Spleen (tissue), 13 donors: ENCODE measurements around the gene CHD8. TPM values are rescaled to one million over a fixed set of nuclear protein-coding genes. Genes with fewer than 3 reads are reported as not detected.
A peak's percentile ranks its signal among the peaks of the same experiment; 100 is the strongest.

Source experiments
- DNase-seq: peaks from one replicate; pipeline ENCODE4 v3.0.0-alpha.2; 2020
- H3K27ac ChIP-seq, 8 donors: fragments of 200-600 bp; sonication (generic) in 7 of 8; 1 replicate in 4 of 8; 2 replicates in 4 of 8; pipeline versions ENCODE4 v1.5.0 to v1.8.0; 2016 to 2021; ENCODE audit warnings: inconsistent platforms in 4 of 8, mild to moderate bottlenecking in 4 of 8, moderate library complexity in 1 of 8
- H3K27me3 ChIP-seq, 7 donors: fragments of 200-600 bp; sonication (generic) in 6 of 7; replicated peaks in 1 of 7; 1 replicate in 4 of 7; 2 replicates in 3 of 7; pipeline versions ENCODE4 v1.5.0 to v1.8.0; 2016 to 2021; ENCODE audit warnings: inconsistent platforms in 3 of 7, mild to moderate bottlenecking in 1 of 7
- H3K36me3 ChIP-seq, 6 donors: fragments of 200-600 bp; sonication (generic) in 5 of 6; 1 replicate in 4 of 6; 2 replicates in 2 of 6; pipeline versions ENCODE4 v1.5.0 to v1.8.0; 2016 to 2021; ENCODE audit warnings: inconsistent platforms in 2 of 6
- H3K4me1 ChIP-seq, 6 donors: fragments of 200-600 bp; sonication (generic) in 5 of 6; 1 replicate in 3 of 6; 2 replicates in 3 of 6; pipeline versions ENCODE4 v1.5.0 to v1.8.0; 2016 to 2021; ENCODE audit warnings: inconsistent platforms in 3 of 6
- H3K4me3 ChIP-seq, 8 donors: fragments of 200-600 bp; sonication (generic) in 7 of 8; 1 replicate in 4 of 8; 2 replicates in 4 of 8; pipeline versions ENCODE4 v1.5.0 to v1.8.0; 2016 to 2021; ENCODE audit warnings: inconsistent platforms in 4 of 8, mild to moderate bottlenecking in 4 of 8, moderate library complexity in 2 of 8
- H3K9me3 ChIP-seq, 8 donors: fragments of 200-600 bp; sonication (generic) in 7 of 8; 1 replicate in 4 of 8; 2 replicates in 4 of 8; pipeline versions ENCODE4 v1.5.0 to v1.8.0; 2016 to 2021; ENCODE audit warnings: inconsistent platforms in 4 of 8
- CTCF ChIP-seq, 11 experiments: fragments of 200-600 bp in 7 of 11; fragments of 450-650 bp in 4 of 11; sonication (generic) in 4 of 11; IDR thresholded peaks in 8 of 11; conservative IDR thresholded peaks in 3 of 11; 1 replicate in 7 of 11; 2 replicates in 4 of 11; pipeline versions ENCODE4 v1.4.0 to v1.8.0; 2016 to 2021; ENCODE audit warnings: antibody characterized with exemption in 11 of 11, inconsistent platforms in 4 of 11, mild to moderate bottlenecking in 1 of 11
- POLR2A ChIP-seq, 3 donors: fragments of 450-650 bp; IDR thresholded peaks; one replicate each; pipeline ENCODE4 v1.5.1; 2017; ENCODE audit warnings: antibody characterized with exemption in 3 of 3, mild to moderate bottlenecking in 1 of 3
- POLR2AphosphoS5 ChIP-seq, 3 donors: sonication (generic); formaldehyde crosslinking; IDR thresholded peaks; one replicate each; pipeline ENCODE4 v1.5.1; 2017; ENCODE audit warnings: antibody characterized with exemption in 3 of 3
- WGBS, 5 donors: extraction: QIAGEN DNeasy Blood & Tissue Kit in 3 of 5; methylation state at CpG; one replicate each; pipeline versions ENCODE4 v1.1.5 to v1.1.7; 2013 to 2018; 5-methylcytosine and 5-hydroxymethylcytosine counted together
- intact Hi-C: fragments of 100-400 bp; cut with DNase I; formaldehyde crosslinking; loops from one replicate; pipeline ENCODE4 v1.15.0; 2023; ENCODE audit warnings: low total_unique reads
- long read RNA-seq, 2 donors: transcript quantifications; one replicate each; lab custom pipeline, GENCODE V29; 2026
- polyA plus RNA-seq, 3 donors: library from polyadenylated mRNA; stranded (reverse); fragments of 200-250 nt; gene quantifications; one replicate each; pipeline ENCODE4 v1.2.1, GENCODE V29; 2013
- total RNA-seq, 7 donors: library from RNA; depleted of rRNA in 3 of 7; stranded (reverse); fragments of >200 nt in 3 of 7; fragmentation: NEBNext Ultra II Directional in 4 of 7; extraction: Animal tissue kit (Norgen Biotek cat#: 25700) in 4 of 7; gene quantifications; one replicate each; pipeline versions ENCODE4 v1.1.0 to v1.2.1, GENCODE V29; 2016 to 2021
- donor health status: healthy with polysubstance abuse.
- donor health status: DM: no; HTN: no; CAD: no; lungs with moderate emphysema.
- donor health status: DM: no; HTN: no; CAD: no.
- donor health status: Bipolar disorder and iron deficiency.
- donor health status: healthy.
- donor health status: DM: no; HTN: no; CAD: no.
- donor health status: DM: yes; HTN: yes; CAD: no.

The CHD8 gene, protein sequence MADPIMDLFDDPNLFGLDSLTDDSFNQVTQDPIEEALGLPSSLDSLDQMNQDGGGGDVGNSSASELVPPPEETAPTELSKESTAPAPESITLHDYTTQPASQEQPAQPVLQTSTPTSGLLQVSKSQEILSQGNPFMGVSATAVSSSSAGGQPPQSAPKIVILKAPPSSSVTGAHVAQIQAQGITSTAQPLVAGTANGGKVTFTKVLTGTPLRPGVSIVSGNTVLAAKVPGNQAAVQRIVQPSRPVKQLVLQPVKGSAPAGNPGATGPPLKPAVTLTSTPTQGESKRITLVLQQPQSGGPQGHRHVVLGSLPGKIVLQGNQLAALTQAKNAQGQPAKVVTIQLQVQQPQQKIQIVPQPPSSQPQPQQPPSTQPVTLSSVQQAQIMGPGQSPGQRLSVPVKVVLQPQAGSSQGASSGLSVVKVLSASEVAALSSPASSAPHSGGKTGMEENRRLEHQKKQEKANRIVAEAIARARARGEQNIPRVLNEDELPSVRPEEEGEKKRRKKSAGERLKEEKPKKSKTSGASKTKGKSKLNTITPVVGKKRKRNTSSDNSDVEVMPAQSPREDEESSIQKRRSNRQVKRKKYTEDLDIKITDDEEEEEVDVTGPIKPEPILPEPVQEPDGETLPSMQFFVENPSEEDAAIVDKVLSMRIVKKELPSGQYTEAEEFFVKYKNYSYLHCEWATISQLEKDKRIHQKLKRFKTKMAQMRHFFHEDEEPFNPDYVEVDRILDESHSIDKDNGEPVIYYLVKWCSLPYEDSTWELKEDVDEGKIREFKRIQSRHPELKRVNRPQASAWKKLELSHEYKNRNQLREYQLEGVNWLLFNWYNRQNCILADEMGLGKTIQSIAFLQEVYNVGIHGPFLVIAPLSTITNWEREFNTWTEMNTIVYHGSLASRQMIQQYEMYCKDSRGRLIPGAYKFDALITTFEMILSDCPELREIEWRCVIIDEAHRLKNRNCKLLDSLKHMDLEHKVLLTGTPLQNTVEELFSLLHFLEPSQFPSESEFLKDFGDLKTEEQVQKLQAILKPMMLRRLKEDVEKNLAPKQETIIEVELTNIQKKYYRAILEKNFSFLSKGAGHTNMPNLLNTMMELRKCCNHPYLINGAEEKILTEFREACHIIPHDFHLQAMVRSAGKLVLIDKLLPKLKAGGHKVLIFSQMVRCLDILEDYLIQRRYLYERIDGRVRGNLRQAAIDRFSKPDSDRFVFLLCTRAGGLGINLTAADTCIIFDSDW (N-terminal part only)
- total RNA-seq: 10 to 100 TPM; 83.9 to 99.4 (median 90.8) TPM
- polyA plus RNA-seq: 10 to 100 TPM; 23.8 to 38.2 (median 30.5) TPM
- long read RNA-seq, donor 1, transcript CHD8-214 (1 exons, 1,146 nt): major isoform, 14 of 15 reads
- long read RNA-seq, donor 1, partial matches to known transcripts: 0 of 15 reads
- long read RNA-seq, donor 1, other reads (novel, unspliced or antisense): 0 of 15 reads
- long read RNA-seq, donor 2, full-length matches to known transcripts: 11 of 11 reads
- long read RNA-seq, donor 2, partial matches to known transcripts: 0 of 11 reads
- long read RNA-seq, donor 2, other reads (novel, unspliced or antisense): 0 of 11 reads

DNA sequence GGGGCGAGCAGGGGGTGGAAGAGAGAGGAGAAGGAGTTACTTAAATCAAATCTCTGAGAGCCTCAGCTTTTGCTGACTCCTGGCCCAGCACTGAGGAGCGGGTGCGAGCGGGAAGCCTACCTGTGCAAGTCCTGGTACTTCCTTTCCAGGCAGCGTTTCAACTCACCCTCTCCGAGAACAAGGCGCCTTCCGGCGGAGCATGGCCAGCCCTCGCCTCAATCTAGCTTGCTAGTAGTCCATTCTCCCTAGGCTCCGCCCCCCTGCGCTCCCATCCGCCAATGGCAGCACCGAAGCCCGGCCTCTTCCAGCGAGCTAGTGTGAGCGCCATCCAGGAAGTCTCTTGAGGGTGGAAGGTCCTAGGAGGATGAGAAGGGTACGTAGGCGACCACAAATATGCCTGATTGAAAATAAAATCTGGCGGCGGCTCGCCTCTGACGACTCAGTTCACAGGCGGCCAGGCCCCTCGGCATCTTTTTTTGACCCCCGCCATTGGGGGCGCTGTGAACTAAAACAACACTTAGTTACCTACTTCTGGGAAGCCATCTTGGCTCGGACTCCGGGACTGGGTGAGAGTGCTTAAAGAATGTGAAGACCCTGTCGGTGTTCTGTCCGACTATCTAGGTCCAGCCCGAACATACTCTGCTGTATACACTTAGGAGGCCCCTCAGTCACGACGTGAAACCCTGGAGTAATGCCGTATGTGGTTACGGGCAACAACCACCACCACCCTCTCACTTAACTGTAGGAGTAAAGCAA is at the start of gene CHD8:
Gene CHD8, minus strand, starts transcription at position 212 of the 756 bp plus-strand sequence. CDS start 24,480 bp downstream, outside the sequence.
- DNase-seq: peak; percentile 100
- Histone ChIP-seq H3K4me1 (peaks cover 21 to 53% (median 40%) of the 10 kb centered on the region in 6 donors), H3K27me3 (no peaks in the 10 kb centered on the region), H3K36me3 (peaks cover 0 to 46% (median 15%) of the 10 kb centered on the region in 6 donors), H3K27ac (peak within 1 kb of the TSS; percentile 94 to 99 (median 97)), H3K4me3 (peak within 1 kb of the TSS; percentile 46 to 92 (median 86)), H3K9me3 (no peaks in the 10 kb centered on the region)
- 0 to 1% (median 0%) methylated on average over 26 to 36 of the region's 36 CpGs for WGBS, 5 donors
- TF ChIP-seq CTCF (IDR thresholded peaks at IDR 0.05 in 8 of 11, conservative IDR thresholded peaks at IDR 0.05 in 3 of 11) (peak; percentile 57 to 89 (median 73)), POLR2AphosphoS5 (IDR thresholded peaks at IDR 0.05) (peak; percentile 92 to 94 (median 93)), POLR2A (IDR thresholded peaks at IDR 0.05) (peak in 2 of 3 donors; percentile 75 to 76)
- intact Hi-C loops: no loop called here

DNA sequence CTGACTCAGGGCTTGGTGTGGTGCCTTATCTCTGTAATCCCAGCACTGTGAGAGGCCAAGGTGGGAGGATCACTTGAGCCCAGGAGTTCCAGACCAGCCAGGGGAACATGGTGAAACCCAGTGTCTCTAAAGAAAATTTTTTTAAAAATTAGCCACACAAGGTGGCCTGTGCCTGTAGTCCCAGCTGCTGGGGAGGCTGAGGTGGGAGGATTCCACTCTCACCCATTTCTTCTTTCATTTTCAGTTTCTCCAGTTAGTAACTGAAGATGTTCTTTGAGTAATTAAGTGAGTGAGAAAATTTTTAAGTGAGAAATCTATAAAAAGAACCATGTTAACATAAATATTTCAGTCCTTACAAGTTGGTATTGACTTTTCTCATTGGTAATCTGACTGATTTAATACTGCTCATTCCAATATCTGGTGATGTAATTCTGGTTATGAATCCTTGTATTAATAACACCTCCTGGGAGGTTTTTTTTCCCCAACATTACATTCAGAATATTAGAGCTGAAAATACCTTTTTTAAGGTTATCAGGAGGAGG is 49.2 kb upstream of the CHD8 start:
- TF ChIP-seq POLR2A (IDR thresholded peaks at IDR 0.05) (no peak), CTCF (IDR thresholded peaks at IDR 0.05 in 8 of 11, conservative IDR thresholded peaks at IDR 0.05 in 3 of 11) (no peak), POLR2AphosphoS5 (IDR thresholded peaks at IDR 0.05) (no peak)
- Histone ChIP-seq H3K27me3 (no peaks in the 10 kb centered on the region), H3K4me1 (peaks cover 20 to 65% (median 34%) of the 10 kb centered on the region in 6 donors), H3K36me3 (peaks cover 8 to 72% (median 43%) of the 10 kb centered on the region in 6 donors), H3K4me3 (no peak overlapping the region), H3K9me3 (no peaks in the 10 kb centered on the region), H3K27ac (peak overlapping the region in 1 of 8 donors; percentile 26)
- intact Hi-C loops: no loop called here
- no peak for DNase-seq

DNA sequence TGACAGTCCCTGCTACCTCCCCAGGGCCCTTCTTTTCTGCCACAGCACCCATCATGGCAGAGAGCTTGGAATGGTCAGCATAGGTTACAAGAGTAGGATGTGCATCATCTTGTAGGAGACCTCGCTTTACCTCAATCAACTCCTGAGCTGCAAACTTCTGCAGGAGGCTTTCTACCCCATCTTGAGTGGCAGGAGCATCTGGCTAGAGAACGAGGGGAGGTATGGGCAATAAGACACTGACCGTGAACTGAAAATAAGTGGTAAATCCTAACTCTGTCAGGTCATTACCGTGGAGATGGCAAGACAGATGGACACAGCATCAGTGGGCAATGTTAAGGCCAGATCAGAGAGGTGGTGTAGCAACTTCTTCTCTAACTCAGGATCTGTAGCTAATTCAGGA is 47.5 kb upstream of the CHD8 start:
- Histone ChIP-seq H3K27me3 (no peaks in the 10 kb centered on the region), H3K27ac (no peak overlapping the region), H3K4me3 (no peak overlapping the region), H3K4me1 (peaks cover 7 to 57% (median 19%) of the 10 kb centered on the region in 6 donors), H3K36me3 (peaks cover 8 to 80% (median 59%) of the 10 kb centered on the region in 6 donors), H3K9me3 (no peaks in the 10 kb centered on the region)
- intact Hi-C loops: loop anchor here (5.0 kb wide), 1 partner anchor 54 kb away; no protein-coding TSS in a partner anchor
- DNase-seq: no peak
- WGBS, 5 donors: 92 to 98% (median 96%) methylated on average over 3 to 4 of the region's 4 CpGs
- TF ChIP-seq POLR2A (IDR thresholded peaks at IDR 0.05) (no peak), CTCF (IDR thresholded peaks at IDR 0.05 in 8 of 11, conservative IDR thresholded peaks at IDR 0.05 in 3 of 11) (no peak), POLR2AphosphoS5 (IDR thresholded peaks at IDR 0.05) (no peak)
